ENCODE data around the gene PHF2.

The PHF2 gene

GRCh38 chr9:93562157-93562556 lies 14.2 kb upstream of the PHF2 start:
- no peak overlapping the region for H3K4me3 ChIP-seq (ENCODE audit: low read depth, low read length)
- H3K27ac ChIP-seq: no peak overlapping the region
- no peaks in the 10 kb centered on the region for H3K9me3 ChIP-seq (ENCODE audit: severe bottlenecking)
- TF ChIP-seq, protein P1, sequence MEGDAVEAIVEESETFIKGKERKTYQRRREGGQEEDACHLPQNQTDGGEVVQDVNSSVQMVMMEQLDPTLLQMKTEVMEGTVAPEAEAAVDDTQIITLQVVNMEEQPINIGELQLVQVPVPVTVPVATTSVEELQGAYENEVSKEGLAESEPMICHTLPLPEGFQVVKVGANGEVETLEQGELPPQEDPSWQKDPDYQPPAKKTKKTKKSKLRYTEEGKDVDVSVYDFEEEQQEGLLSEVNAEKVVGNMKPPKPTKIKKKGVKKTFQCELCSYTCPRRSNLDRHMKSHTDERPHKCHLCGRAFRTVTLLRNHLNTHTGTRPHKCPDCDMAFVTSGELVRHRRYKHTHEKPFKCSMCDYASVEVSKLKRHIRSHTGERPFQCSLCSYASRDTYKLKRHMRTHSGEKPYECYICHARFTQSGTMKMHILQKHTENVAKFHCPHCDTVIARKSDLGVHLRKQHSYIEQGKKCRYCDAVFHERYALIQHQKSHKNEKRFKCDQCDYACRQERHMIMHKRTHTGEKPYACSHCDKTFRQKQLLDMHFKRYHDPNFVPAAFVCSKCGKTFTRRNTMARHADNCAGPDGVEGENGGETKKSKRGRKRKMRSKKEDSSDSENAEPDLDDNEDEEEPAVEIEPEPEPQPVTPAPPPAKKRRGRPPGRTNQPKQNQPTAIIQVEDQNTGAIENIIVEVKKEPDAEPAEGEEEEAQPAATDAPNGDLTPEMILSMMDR (IDR thresholded peaks at IDR 0.05; ENCODE audit: low read depth, low read length): no peak
- H3K27me3 ChIP-seq (ENCODE audit: insufficient read depth, low read depth, severe bottlenecking): no peaks in the 10 kb centered on the region
- peaks cover 46% of the 10 kb centered on the region for H3K36me3 ChIP-seq
- DNase-seq: no peak

DNA sequence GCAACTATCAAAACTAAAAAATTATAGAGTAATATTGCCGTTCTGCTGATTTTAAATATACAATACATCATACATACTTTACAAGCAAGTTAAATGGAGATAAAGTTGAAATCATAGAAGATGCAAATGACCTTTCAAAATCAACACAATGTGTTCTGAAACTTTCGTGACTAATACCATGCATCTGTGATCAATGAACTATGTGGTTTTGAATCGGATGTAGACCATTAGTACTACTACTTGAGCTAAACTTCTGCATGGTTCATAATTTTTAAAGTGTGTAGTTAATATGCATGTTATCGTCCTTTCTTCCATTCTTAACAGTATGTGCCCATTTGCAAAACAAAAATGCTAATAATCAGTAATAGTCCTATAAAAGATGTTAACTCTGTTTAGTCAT lies 11.3 kb upstream of the PHF2 start:
- Histone ChIP-seq H3K4me3 (ENCODE audit: low read depth, low read length) (no peak overlapping the region), H3K9me3 (ENCODE audit: severe bottlenecking) (no peaks in the 10 kb centered on the region), H3K27ac (no peak overlapping the region), H3K36me3 (peaks cover 21% of the 10 kb centered on the region), H3K27me3 (ENCODE audit: insufficient read depth, low read depth, severe bottlenecking) (no peaks in the 10 kb centered on the region)
- TF ChIP-seq, protein P1 (IDR thresholded peaks at IDR 0.05; ENCODE audit: low read depth, low read length): no peak
- no peak for DNase-seq

DNA sequence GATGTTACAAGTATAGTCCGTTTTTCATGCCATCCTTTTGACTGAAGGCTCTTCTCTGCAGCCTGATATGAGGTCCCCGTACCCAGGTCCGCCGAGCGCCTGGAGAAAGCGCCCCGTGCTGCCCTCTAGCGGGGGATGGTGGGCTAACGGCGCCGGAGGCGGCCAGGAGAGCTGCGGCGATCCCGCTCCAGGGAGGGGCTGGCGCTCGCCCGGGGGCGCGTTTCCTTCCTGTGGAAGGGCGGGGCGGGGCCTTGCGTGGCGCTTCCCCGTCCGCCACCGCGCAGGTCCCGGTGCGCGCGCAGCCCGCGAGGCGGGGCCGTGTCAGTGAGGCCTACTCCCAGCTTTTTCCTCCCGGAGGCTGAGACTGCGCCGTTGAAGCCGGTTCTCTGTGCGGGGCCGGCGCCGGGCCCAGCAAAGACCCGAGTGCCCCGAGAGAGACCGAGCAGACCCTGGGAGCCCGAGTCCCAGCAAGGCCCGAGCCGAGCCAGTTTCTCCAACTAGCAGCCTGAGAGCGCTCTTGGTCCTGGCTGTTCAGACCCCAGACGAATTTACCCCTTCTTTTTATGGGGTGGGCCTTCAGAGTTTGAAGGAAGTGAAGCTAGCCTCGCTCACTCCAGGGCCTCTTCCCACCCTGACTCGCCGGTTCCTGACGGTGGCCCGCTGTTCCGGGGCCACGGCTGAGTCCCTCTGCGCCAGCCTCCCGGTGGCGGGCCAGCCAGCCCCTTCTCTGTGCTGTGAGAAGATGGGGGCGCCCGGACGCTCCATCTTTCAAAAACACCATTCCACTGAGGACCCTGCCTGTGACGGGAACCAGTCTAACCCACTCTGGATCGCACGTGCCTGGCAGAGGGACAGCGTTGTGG lies 9.7 kb upstream of the PHF2 start:
- Histone ChIP-seq H3K36me3 (peaks cover 15% of the 10 kb centered on the region), H3K27me3 (ENCODE audit: insufficient read depth, low read depth, severe bottlenecking) (no peaks in the 10 kb centered on the region), H3K9me3 (ENCODE audit: severe bottlenecking) (peaks cover 3% of the 10 kb centered on the region), H3K4me3 (ENCODE audit: low read depth, low read length) (peak overlapping the region; percentile 59), H3K27ac (peak overlapping the region; percentile 88)
- TF ChIP-seq, protein P1 (IDR thresholded peaks at IDR 0.05; ENCODE audit: low read depth, low read length): peak; percentile 88
- DNase-seq: peak; percentile 97

GRCh38 chr9:93567271-93567959 lies 9.0 kb upstream of the PHF2 start:
- H3K36me3 ChIP-seq: peaks cover 8% of the 10 kb centered on the region
- DNase-seq: peak; percentile 60
- peaks cover 3% of the 10 kb centered on the region for H3K9me3 ChIP-seq (ENCODE audit: severe bottlenecking)
- H3K4me3 ChIP-seq (ENCODE audit: low read depth, low read length): peak overlapping the region; percentile 59
- H3K27ac ChIP-seq: peak overlapping the region; percentile 88
- no peaks in the 10 kb centered on the region for H3K27me3 ChIP-seq (ENCODE audit: insufficient read depth, low read depth, severe bottlenecking)
- TF ChIP-seq, protein P1 (IDR thresholded peaks at IDR 0.05; ENCODE audit: low read depth, low read length): no peak

DNA sequence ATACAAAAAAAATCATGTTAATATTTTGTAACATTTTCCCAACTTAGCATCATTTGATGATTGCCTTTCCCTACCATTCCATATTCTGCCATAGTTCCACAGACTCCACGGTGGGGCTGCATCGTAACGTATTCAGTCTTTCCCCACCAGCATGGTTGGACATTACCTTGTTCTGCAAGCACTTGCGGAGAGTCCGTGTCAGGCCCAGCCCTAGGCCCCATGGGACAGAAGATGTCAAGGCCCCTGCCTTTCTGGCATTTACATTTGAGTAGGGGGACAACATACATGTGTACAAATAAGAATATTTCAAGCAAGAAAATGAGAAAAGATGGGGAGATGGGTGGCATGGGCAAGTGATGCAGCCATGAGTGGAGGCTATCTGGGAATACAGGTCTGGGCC lies 8.2 kb upstream of the PHF2 start:
- H3K4me3 ChIP-seq (ENCODE audit: low read depth, low read length): no peak overlapping the region
- DNase-seq: no peak
- TF ChIP-seq, protein P1 (IDR thresholded peaks at IDR 0.05; ENCODE audit: low read depth, low read length): no peak
- no peak overlapping the region for H3K27ac ChIP-seq
- peaks cover 3% of the 10 kb centered on the region for H3K9me3 ChIP-seq (ENCODE audit: severe bottlenecking)
- no peaks in the 10 kb centered on the region for H3K27me3 ChIP-seq (ENCODE audit: insufficient read depth, low read depth, severe bottlenecking)
- peaks cover 2% of the 10 kb centered on the region for H3K36me3 ChIP-seq

Measured in WERI-Rb-1 (cell line).